ENCODE measurements around the gene SPRR2G.
"Not testable (repeated sequence)": the region's sequence is repeated elsewhere in the genome, so short reads cannot be mapped to it uniquely, and the experiment has no call there.

The SPRR2G gene

DNA sequence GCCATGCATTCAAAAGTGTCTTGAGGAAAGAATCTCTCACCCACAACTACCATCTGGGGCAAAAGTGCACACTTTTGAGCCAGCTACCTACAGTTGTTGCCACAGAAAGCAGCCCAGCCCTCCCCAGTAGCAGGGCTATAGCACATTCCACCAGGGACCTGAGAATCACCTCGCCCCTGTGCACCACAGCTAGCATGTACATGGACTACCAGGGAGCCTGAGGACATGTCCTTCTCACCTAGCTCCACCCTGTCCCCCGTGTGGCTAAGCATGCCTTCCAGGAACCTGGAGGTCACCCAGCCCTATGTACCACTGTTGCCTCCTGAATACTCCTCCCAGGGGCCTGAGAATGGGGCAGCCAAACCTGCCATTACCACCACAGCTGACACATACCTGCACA is 16.9 kb downstream of the SPRR2G start:
- DNase-seq (ENCODE audit: low spot score), result no peak
- Histone ChIP-seq H3K4me3 (no peak overlapping the region), H3K27ac (no peak overlapping the region)
- TF ChIP-seq, protein P1, sequence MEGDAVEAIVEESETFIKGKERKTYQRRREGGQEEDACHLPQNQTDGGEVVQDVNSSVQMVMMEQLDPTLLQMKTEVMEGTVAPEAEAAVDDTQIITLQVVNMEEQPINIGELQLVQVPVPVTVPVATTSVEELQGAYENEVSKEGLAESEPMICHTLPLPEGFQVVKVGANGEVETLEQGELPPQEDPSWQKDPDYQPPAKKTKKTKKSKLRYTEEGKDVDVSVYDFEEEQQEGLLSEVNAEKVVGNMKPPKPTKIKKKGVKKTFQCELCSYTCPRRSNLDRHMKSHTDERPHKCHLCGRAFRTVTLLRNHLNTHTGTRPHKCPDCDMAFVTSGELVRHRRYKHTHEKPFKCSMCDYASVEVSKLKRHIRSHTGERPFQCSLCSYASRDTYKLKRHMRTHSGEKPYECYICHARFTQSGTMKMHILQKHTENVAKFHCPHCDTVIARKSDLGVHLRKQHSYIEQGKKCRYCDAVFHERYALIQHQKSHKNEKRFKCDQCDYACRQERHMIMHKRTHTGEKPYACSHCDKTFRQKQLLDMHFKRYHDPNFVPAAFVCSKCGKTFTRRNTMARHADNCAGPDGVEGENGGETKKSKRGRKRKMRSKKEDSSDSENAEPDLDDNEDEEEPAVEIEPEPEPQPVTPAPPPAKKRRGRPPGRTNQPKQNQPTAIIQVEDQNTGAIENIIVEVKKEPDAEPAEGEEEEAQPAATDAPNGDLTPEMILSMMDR (IDR thresholded peaks at IDR 0.05), result no peak

GRCh38 chr1:153133267-153133666 is 17.4 kb downstream of the SPRR2G start:
- no peak overlapping the region for H3K4me3 ChIP-seq
- no peak overlapping the region for H3K27ac ChIP-seq
- no peak for DNase-seq (ENCODE audit: low spot score)
- TF ChIP-seq, protein P1 (IDR thresholded peaks at IDR 0.05), result no peak

DNA sequence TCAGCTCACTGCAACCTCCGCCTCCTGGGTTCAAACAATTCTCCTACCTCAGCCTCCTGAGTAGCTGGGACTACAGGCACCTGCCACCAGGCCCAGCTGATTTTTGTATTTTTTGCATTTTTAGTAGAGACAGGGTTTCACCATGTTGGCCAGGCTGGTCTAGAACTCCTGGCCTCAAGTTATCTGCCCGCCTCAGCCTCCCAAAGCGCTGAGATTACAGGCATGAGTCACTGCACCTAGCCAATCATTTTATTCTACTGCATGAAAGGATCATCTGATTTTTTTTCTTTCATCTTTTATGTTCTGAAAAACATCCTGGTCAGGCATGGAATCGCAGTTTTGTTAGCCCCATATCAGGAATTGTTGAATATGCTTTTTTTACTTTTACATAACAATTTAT is 22.0 kb downstream of the SPRR2G start:
- DNase-seq (ENCODE audit: low spot score); H3K27ac ChIP-seq: not testable (repeated sequence)

GRCh38 chr1:153127296-153127695 is 23.4 kb downstream of the SPRR2G start:
- Histone ChIP-seq H3K27ac (no peak overlapping the region), H3K4me3 (no peak overlapping the region)
- no peak for DNase-seq (ENCODE audit: low spot score)
- TF ChIP-seq, protein P1 (IDR thresholded peaks at IDR 0.05), result no peak

More for the DNA sequence above, 22.0 kb downstream of the SPRR2G start:
- H3K4me3 ChIP-seq, result not testable (repeated sequence)

GRCh38 chr1:153125536-153125935 is 25.2 kb downstream of the SPRR2G start:
- Histone ChIP-seq H3K4me3 (no peak overlapping the region), H3K27ac (no peak overlapping the region)
- no peak for DNase-seq (ENCODE audit: low spot score)
- TF ChIP-seq, protein P1 (IDR thresholded peaks at IDR 0.05), result no peak

DNA sequence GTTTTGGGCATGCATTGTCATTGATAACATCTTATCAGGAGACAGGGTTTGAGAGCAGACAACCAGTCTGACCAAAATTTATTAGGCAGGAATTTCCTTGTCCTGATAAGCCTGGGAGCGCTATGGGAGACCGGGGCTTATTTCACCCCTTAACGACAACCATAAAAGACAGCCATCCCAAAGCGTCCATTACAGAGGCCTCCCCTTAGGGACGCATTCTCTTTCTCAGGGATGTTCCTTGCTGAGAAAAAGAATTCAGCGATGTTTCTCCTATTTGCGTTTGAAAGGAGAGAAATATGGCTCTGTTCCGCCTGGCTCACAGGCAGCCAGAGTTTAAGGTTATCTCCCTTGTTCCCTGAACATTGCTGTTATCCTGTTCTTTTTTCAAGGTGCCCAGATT is 26.9 kb downstream of the SPRR2G start:
- DNase-seq (ENCODE audit: low spot score); H3K27ac ChIP-seq; H3K4me3 ChIP-seq: not testable (repeated sequence)

GRCh38 chr1:153122831-153123421 is 27.8 kb downstream of the SPRR2G start:
- no peak overlapping the region for H3K27ac ChIP-seq
- H3K4me3 ChIP-seq, result no peak overlapping the region
- TF ChIP-seq, protein P1 (IDR thresholded peaks at IDR 0.05), result no peak
- no peak for DNase-seq (ENCODE audit: low spot score)

DNA sequence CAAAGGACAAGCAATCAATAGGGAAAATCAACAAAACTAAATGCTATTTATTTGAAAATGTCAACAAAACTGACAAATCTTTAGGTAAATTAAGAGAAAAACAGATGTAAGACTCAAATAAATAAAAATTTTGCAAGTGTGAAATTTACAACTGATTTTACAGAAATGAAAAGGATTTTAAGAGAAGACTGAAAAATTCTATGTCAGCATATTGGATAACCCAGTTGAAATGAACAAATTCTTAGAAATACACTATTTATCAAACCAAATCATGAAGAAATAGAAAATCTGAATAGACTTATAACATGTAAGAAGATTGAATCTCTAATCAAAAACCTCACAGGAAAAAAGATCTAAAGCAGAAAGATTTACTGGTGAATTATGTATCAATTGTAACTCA is 29.7 kb downstream of the SPRR2G start:
- Histone ChIP-seq H3K27ac (no peak overlapping the region), H3K4me3 (no peak overlapping the region)
- TF ChIP-seq, protein P1 (IDR thresholded peaks at IDR 0.05), result no peak
- no peak for DNase-seq (ENCODE audit: low spot score)

Measured in coronary artery (tissue), 2 donors.